NCI-H510A (cell line): ENCODE data around the gene ASXL1.

ENCODE experiments used
- DNase-seq: peaks from one replicate; lab custom pipeline; 2025; lab: John Stamatoyannopoulos, UW

ASXL1 gene

GRCh38 chr20:32441638-32442037, 83.5 kb downstream of the ASXL1 start:
- no peak for DNase-seq

GRCh38 chr20:32442630-32443373, 84.7 kb downstream of the ASXL1 start:
- DNase-seq: no peak

- DNase-seq: no peak
These were observed 85.3 kb downstream of the ASXL1 start for GRCh38 chr20:32443386-32443974.

GRCh38 chr20:32444474-32445220, 86.5 kb downstream of the ASXL1 start:
- no peak for DNase-seq

- no peak for DNase-seq
These were observed 87.6 kb downstream of the ASXL1 start for GRCh38 chr20:32445539-32446273.

GRCh38 chr20:32446301-32447100, 88.4 kb downstream of the ASXL1 start:
- DNase-seq: no peak

GRCh38 chr20:32447136-32448027, 89.3 kb downstream of the ASXL1 start:
- DNase-seq: no peak

- DNase-seq: no peak
These were observed 90.3 kb downstream of the ASXL1 start for GRCh38 chr20:32448306-32449056.

- DNase-seq: no peak
These were observed 91.1 kb downstream of the ASXL1 start for GRCh38 chr20:32449057-32449889.

GRCh38 chr20:32449890-32450401, 91.8 kb downstream of the ASXL1 start:
- no peak for DNase-seq

GRCh38 chr20:32450484-32451061, 92.4 kb downstream of the ASXL1 start:
- DNase-seq: no peak

GRCh38 chr20:32451340-32451681, 93.2 kb downstream of the ASXL1 start:
- DNase-seq: no peak

- DNase-seq: no peak
These were observed 93.7 kb downstream of the ASXL1 start for GRCh38 chr20:32451682-32452461.

- no peak for DNase-seq
These were observed 94.8 kb downstream of the ASXL1 start for GRCh38 chr20:32452776-32453466.

GRCh38 chr20:32453467-32454163, 95.5 kb downstream of the ASXL1 start:
- no peak for DNase-seq
